HG03175 (cell line): ENCODE measurements around the gene SMIM45.

Source experiments
- ATAC-seq: cut with Tn5 transposase; IDR thresholded peaks from one replicate; pipeline ENCODE4 v1.9.1; 2021; ENCODE audit warnings: mild to moderate bottlenecking, moderate library complexity; ENCODE audit not compliant: unreplicated experiment

Gene SMIM45

GRCh38 chr22:41998361-41999261, 46.7 kb downstream of the SMIM45 start, which contains the start of gene WBP2NL:
TSS of gene WBP2NL (plus strand) at chr22:41998788. CDS start at chr22:41998819, 31 bp downstream.
- peak; percentile 91 for ATAC-seq

GRCh38 chr22:42000466-42000865, 48.5 kb downstream of the SMIM45 start:
- no peak for ATAC-seq

- no peak for ATAC-seq
These were observed 49.2 kb downstream of the SMIM45 start for GRCh38 chr22:42001121-42001520.

GRCh38 chr22:42001706-42002105, 49.8 kb downstream of the SMIM45 start:
- ATAC-seq: no peak

- no peak for ATAC-seq
These were observed 56.0 kb downstream of the SMIM45 start for GRCh38 chr22:42007922-42008321.
